ENCODE data around the gene SUPV3L1. TPM values are rescaled to one million over a fixed set of nuclear protein-coding genes. Genes with fewer than 3 reads are reported as not detected.

The SUPV3L1 gene
- total and polyA plus RNA-seq, 9 of the 15 experiments (the other 6 are each of a cell fraction or from before 2014, with no cell fraction given): 45.2 to 156 (median 92.6) TPM

DNA sequence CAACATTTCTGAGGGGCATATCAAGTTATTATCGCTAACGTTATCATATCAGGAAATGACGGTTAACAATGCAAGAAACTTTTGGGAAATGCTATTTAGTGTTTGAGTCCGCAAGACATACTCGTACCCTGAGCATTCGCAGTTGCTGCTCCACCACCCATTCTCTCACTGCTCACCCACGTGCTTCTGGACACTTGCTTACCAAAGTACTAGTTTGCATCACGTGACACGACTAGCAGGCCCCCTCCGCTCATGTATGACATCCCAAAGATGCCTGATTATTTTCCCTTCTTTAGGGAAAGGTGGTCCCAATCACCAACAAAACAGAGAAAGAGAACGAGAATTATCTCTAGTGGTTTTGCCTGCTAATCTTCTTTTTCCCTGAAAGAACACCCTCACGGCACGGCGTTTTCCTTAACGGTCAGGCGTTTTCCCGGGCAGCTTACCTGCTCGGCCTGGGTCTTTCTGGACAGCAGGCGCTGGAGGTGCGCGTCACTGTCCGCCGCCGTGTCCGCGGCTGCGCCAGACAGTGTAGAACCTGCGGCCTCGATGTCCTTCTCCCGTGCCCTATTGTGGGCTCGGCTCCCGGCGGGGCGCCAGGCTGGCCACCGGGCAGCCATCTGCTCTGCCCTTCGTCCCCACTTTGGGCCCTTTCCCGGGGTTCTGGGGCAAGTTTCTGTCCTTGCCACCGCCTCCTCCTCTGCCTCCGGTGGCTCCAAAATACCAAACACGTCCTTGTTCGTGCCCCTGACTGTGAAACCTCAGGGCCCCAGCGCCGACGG lies at the start of gene SUPV3L1 (continued):
- TF ChIP-seq, protein P1, sequence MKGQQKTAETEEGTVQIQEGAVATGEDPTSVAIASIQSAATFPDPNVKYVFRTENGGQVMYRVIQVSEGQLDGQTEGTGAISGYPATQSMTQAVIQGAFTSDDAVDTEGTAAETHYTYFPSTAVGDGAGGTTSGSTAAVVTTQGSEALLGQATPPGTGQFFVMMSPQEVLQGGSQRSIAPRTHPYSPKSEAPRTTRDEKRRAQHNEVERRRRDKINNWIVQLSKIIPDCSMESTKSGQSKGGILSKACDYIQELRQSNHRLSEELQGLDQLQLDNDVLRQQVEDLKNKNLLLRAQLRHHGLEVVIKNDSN (CRISPR knock-in tag; IDR thresholded peaks at IDR 0.05): peak; percentile 100
- no peak for TF ChIP-seq ZC3H8 (IDR thresholded peaks at IDR 0.05)
- TF ChIP-seq, protein P2, sequence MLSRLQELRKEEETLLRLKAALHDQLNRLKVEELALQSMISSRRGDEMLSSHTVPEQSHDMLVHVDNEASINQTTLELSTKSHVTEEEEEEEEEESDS (CRISPR knock-in tag; IDR thresholded peaks at IDR 0.05): no peak
- TF ChIP-seq, protein P3, sequence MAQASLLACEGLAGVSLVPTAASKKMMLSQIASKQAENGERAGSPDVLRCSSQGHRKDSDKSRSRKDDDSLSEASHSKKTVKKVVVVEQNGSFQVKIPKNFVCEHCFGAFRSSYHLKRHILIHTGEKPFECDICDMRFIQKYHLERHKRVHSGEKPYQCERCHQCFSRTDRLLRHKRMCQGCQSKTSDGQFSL (CRISPR knock-in tag; IDR thresholded peaks at IDR 0.05): no peak
- TF ChIP-seq, protein P3 (tag; IDR thresholded peaks at IDR 0.05): no peak
- TF ChIP-seq TAF9B (IDR thresholded peaks at IDR 0.05; ENCODE audit: partially characterized antibody): peak; percentile 64
- no peak for TF ChIP-seq SETDB1 (IDR thresholded peaks at IDR 0.05; ENCODE audit: low read length)
- TF ChIP-seq ZNF140 (CRISPR knock-in tag; IDR thresholded peaks at IDR 0.05): no peak
- TF ChIP-seq, protein P4, sequence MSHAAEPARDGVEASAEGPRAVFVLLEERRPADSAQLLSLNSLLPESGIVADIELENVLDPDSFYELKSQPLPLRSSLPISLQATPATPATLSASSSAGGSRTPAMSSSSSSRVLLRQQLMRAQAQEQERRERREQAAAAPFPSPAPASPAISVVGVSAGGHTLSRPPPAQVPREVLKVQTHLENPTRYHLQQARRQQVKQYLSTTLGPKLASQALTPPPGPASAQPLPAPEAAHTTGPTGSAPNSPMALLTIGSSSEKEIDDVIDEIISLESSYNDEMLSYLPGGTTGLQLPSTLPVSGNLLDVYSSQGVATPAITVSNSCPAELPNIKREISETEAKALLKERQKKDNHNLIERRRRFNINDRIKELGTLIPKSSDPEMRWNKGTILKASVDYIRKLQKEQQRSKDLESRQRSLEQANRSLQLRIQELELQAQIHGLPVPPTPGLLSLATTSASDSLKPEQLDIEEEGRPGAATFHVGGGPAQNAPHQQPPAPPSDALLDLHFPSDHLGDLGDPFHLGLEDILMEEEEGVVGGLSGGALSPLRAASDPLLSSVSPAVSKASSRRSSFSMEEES (CRISPR knock-in tag; IDR thresholded peaks at IDR 0.05): peak; percentile 100
- no peak for TF ChIP-seq SPI1 (IDR thresholded peaks at IDR 0.05; ENCODE audit: borderline replicate concordance, low read depth, low read length)
- TF ChIP-seq SMC3 (conservative IDR thresholded peaks at IDR 0.05; ENCODE audit: insufficient read depth, low read depth, low read length): no peak
- peak; percentile 95 for TF ChIP-seq BHLHE40 (IDR thresholded peaks at IDR 0.05; ENCODE audit: low read length)
- TF ChIP-seq SMARCA4 (IDR thresholded peaks at IDR 0.05): peak; percentile 26; the same call in 1 of the 2 replicates
- 0 out of 2 replicates have a peak, but pooled peaks have one; percentile 45 for TF ChIP-seq BRD4 (IDR thresholded peaks at IDR 0.05)
- no peak for TF ChIP-seq FOXA1 (IDR thresholded peaks at IDR 0.05; ENCODE audit: borderline replicate concordance)
- TF ChIP-seq ARID2 (IDR thresholded peaks at IDR 0.05): no peak
- no peak for TF ChIP-seq ZNF133 (CRISPR knock-in tag; IDR thresholded peaks at IDR 0.05)
- no peak for TF ChIP-seq PPARD (CRISPR knock-in tag; IDR thresholded peaks at IDR 0.05)
- TF ChIP-seq ZNF75A (CRISPR knock-in tag; IDR thresholded peaks at IDR 0.05): no peak
- TF ChIP-seq CEBPB (tag; IDR thresholded peaks at IDR 0.05): 0 out of 2 replicates have a peak, but pooled peaks have one; percentile 71
- TF ChIP-seq SIX5 (IDR thresholded peaks at IDR 0.05; ENCODE audit: borderline replicate concordance in 1 of 2, insufficient read depth in 1 of 2, low read depth in 1 of 2, low read length in 2 of 2): peak; percentile 50 to 60; a peak in 3 of 4 replicates
- TF ChIP-seq ZKSCAN8 (CRISPR knock-in tag; IDR thresholded peaks at IDR 0.05): no peak
- TF ChIP-seq, protein P5, sequence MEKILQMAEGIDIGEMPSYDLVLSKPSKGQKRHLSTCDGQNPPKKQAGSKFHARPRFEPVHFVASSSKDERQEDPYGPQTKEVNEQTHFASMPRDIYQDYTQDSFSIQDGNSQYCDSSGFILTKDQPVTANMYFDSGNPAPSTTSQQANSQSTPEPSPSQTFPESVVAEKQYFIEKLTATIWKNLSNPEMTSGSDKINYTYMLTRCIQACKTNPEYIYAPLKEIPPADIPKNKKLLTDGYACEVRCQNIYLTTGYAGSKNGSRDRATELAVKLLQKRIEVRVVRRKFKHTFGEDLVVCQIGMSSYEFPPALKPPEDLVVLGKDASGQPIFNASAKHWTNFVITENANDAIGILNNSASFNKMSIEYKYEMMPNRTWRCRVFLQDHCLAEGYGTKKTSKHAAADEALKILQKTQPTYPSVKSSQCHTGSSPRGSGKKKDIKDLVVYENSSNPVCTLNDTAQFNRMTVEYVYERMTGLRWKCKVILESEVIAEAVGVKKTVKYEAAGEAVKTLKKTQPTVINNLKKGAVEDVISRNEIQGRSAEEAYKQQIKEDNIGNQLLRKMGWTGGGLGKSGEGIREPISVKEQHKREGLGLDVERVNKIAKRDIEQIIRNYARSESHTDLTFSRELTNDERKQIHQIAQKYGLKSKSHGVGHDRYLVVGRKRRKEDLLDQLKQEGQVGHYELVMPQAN (IDR thresholded peaks at IDR 0.05; ENCODE audit: borderline replicate concordance): peak; percentile 100
- TF ChIP-seq EGR1 (conservative IDR thresholded peaks at IDR 0.05): peak; percentile 81
- TF ChIP-seq ZNF589 (CRISPR knock-in tag; IDR thresholded peaks at IDR 0.05; ENCODE audit: low read depth): peak; percentile 96

Measured in K562 (cell line).